ENCODE results near the gene MAP3K4. TPM values are rescaled to one million over a fixed set of nuclear protein-coding genes. Genes with fewer than 3 reads are reported as not detected.

The MAP3K4 gene
- total and polyA plus RNA-seq, 2 of the 4 experiments (the other 2 are of a cell fraction): 11.5 to 20.4 TPM

DNA sequence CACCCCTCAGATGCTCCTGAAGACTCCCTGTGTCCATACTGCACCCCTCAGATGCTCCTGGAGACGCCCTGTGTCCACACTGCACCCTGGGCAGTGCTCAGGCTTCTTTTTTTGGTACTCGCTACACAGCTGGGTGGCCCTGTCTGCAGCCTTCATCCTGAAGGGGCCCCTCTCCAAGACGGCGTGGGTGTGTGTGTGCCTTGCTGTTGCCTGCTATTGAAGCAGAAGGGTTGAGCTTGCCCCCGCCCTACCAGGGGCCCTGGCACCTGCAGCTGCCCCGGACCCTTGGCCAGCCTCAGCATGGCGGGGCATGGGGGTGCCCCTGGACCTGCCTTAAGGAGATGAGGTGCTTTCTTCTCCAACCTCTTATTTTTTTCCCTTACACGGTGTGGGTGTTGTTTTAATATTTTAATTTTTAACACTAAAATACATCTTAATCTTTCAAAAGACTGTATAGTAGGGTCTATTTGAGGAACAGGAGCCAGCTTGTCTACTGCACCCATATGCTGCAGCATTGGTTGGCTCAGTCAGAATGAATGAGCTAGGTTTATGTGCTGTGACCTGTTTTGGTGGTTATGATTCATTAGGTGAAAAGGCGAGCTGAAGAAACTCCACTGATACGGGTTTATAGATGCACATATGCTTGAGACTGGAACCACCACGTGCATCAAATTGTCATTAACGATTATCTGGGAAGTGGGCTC is 146.4 kb downstream of the MAP3K4 start:
- no peak overlapping the region for H2AK9ac ChIP-seq (replicated peaks; ENCODE audit: low read depth, low read length, poor library complexity)
- no peak overlapping the region for H3K9ac ChIP-seq (ENCODE audit: low read depth, low read length)
- H4K5ac ChIP-seq (ENCODE audit: low read depth, low read length): no peak overlapping the region
- no peak overlapping the region for H2BK20ac ChIP-seq (ENCODE audit: low read depth, low read length)
- dilution Hi-C loops (cut with HindIII; ENCODE audit: low sequenced_read_pairs, unreplicated experiment): no loop called here
- no peak overlapping the region for H3K14ac ChIP-seq (replicated peaks; ENCODE audit: low read depth, low read length)
- H3K27ac ChIP-seq (ENCODE audit: insufficient read depth, low read length): no peak overlapping the region
- no peaks in the 10 kb centered on the region; the same call in 1 of the 2 replicates for H4K20me1 ChIP-seq (ENCODE audit: insufficient read depth, low read length)
- intact Hi-C loops (cut with micrococcal nuclease): loop anchor here (1.0 kb wide), 1 partner anchor 232 kb away; no protein-coding TSS in a partner anchor
- no peak overlapping the region for H2BK15ac ChIP-seq (ENCODE audit: low read depth, low read length)
- DNase-seq (peak; percentile 56), ATAC-seq (ENCODE audit: low read depth) (no peak; the same call in 1 of the 2 replicates)
- peaks cover 19% of the 10 kb centered on the region for H3K36me3 ChIP-seq (ENCODE audit: control insufficient read depth, insufficient read depth, low read length)
- ChIA-PET POLR2A (ENCODE audit: unreplicated experiment) (no interaction called here), CTCF (interaction anchor here (0.7 kb wide), 1 partner anchor 233 kb away, joined by 3 read pairs; no protein-coding TSS in a partner anchor)
- BruUV-seq (replicated peaks): no TSS peak
- no peak overlapping the region for H2AFZ ChIP-seq (replicated peaks; ENCODE audit: low read length, poor library complexity)
- no peak for TF ChIP-seq FOS (IDR thresholded peaks at IDR 0.05; ENCODE audit: low read depth, low read length)
- TF ChIP-seq, protein P1, sequence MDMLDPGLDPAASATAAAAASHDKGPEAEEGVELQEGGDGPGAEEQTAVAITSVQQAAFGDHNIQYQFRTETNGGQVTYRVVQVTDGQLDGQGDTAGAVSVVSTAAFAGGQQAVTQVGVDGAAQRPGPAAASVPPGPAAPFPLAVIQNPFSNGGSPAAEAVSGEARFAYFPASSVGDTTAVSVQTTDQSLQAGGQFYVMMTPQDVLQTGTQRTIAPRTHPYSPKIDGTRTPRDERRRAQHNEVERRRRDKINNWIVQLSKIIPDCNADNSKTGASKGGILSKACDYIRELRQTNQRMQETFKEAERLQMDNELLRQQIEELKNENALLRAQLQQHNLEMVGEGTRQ (IDR thresholded peaks at IDR 0.05; ENCODE audit: low read depth, low read length): no peak
- no peak overlapping the region for H3K23ac ChIP-seq (ENCODE audit: low read depth, low read length)
- H3K18ac ChIP-seq (ENCODE audit: low read depth, low read length): no peak overlapping the region
- H4K8ac ChIP-seq (ENCODE audit: low read depth in 2 of 2, low read length in 2 of 2): no peak overlapping the region
- H3K4me2 ChIP-seq (ENCODE audit: low read depth, low read length): no peak overlapping the region
- no peak overlapping the region for H2BK120ac ChIP-seq (ENCODE audit: low read depth, low read length)
- no peak overlapping the region for H3K4ac ChIP-seq (ENCODE audit: low read depth, low read length)
- no peak overlapping the region for H4K91ac ChIP-seq (ENCODE audit: insufficient read depth, low read depth, low read length)
- H3K4me1 ChIP-seq (ENCODE audit: control insufficient read depth, insufficient read depth, low read length): 0 out of 2 replicates have a peak, but pooled peaks cover 1% of the 10 kb centered on the region
- WGBS, 2 experiments (ENCODE audit: extremely low coverage in 2 of 2, insufficient read length in 1 of 2): no CpG with 5 or more reads among the region's 12 CpGs
- H3K4me3 ChIP-seq (ENCODE audit: insufficient read depth, low read depth, low read length): no peak overlapping the region
- H3K27me3 ChIP-seq (ENCODE audit: control insufficient read depth, insufficient read depth, low read length): no peaks in the 10 kb centered on the region
- H2BK5ac ChIP-seq (ENCODE audit: low read depth, low read length, poor library complexity, severe bottlenecking): no peak overlapping the region
- in situ Hi-C loops (cut with MboI; ENCODE audit: low sequenced_read_pairs): no loop called here
- H3K79me1 ChIP-seq (ENCODE audit: low read depth in 1 of 2, low read length in 2 of 2): no peaks in the 10 kb centered on the region
- no peaks in the 10 kb centered on the region for H3K9me3 ChIP-seq (ENCODE audit: control insufficient read depth, insufficient read depth, low read length)
- H2AK5ac ChIP-seq (ENCODE audit: low read depth, low read length): no peak overlapping the region
- peaks cover 9% of the 10 kb centered on the region; the same call in 1 of the 2 replicates for H3K9me1 ChIP-seq (ENCODE audit: insufficient read depth, low read length)
- no peak overlapping the region for H3K56ac ChIP-seq (ENCODE audit: extremely low read depth, insufficient read depth, low read length)
